Measurements from ENCODE around the gene TEDC1.

GRCh38 chr14:105534586-105534985, 43.5 kb downstream of the TEDC1 start:
- TF ChIP-seq CTCF (IDR thresholded peaks at IDR 0.05) (no peak), POLR2AphosphoS5 (IDR thresholded peaks at IDR 0.05) (no peak), POLR2A (IDR thresholded peaks at IDR 0.05) (no peak)

Measured in breast epithelium (tissue), 3 donors.